ENCODE results near the gene C5AR2.
"Not testable (repeated sequence)": the region's sequence is repeated elsewhere in the genome, so short reads cannot be mapped to it uniquely, and the experiment has no call there.

Gene C5AR2

GRCh38 chr19:47365455-47365854 lies 33.5 kb downstream of the C5AR2 start:
- DNase-seq = not testable (repeated sequence)

GRCh38 chr19:47370045-47370611 lies 38.2 kb downstream of the C5AR2 start:
- peak; percentile 18 for DNase-seq

- no peak for DNase-seq
Measured at GRCh38 chr19:47371261-47371660, 39.3 kb downstream of the C5AR2 start.

GRCh38 chr19:47372603-47373002 lies 40.6 kb downstream of the C5AR2 start:
- DNase-seq = no peak

- DNase-seq = no peak
Measured at GRCh38 chr19:47373246-47374240, 41.6 kb downstream of the C5AR2 start.

- DNase-seq = no peak
Measured at GRCh38 chr19:47374876-47375693, 43.1 kb downstream of the C5AR2 start.

GRCh38 chr19:47375694-47376588 lies 44.0 kb downstream of the C5AR2 start:
- DNase-seq = no peak

GRCh38 chr19:47376589-47377144 lies 44.7 kb downstream of the C5AR2 start:
- no peak for DNase-seq

- DNase-seq = no peak
Measured at GRCh38 chr19:47377208-47377701, 45.3 kb downstream of the C5AR2 start.

GRCh38 chr19:47377801-47378200 lies 45.8 kb downstream of the C5AR2 start:
- DNase-seq = no peak

- DNase-seq = no peak
Measured at GRCh38 chr19:47378246-47378645, 46.3 kb downstream of the C5AR2 start.

- no peak for DNase-seq
Measured at GRCh38 chr19:47379381-47379938, 47.5 kb downstream of the C5AR2 start.

- no peak for DNase-seq
Measured at GRCh38 chr19:47380559-47380958, 48.6 kb downstream of the C5AR2 start.

- DNase-seq = no peak
Measured at GRCh38 chr19:47381121-47381520, 49.1 kb downstream of the C5AR2 start.

- no peak for DNase-seq
Measured at GRCh38 chr19:47381653-47382279, 49.8 kb downstream of the C5AR2 start.

GRCh38 chr19:47383890-47384289 lies 51.9 kb downstream of the C5AR2 start:
- not testable (repeated sequence) for DNase-seq

- not testable (repeated sequence) for DNase-seq
Measured at GRCh38 chr19:47384533-47384932, 52.6 kb downstream of the C5AR2 start.

- DNase-seq = not testable (repeated sequence)
Measured at GRCh38 chr19:47386582-47386981, 54.6 kb downstream of the C5AR2 start.

GRCh38 chr19:47387623-47388022 lies 55.6 kb downstream of the C5AR2 start:
- DNase-seq = not testable (repeated sequence)

- DNase-seq = not testable (repeated sequence)
Measured at GRCh38 chr19:47388721-47389120, 56.7 kb downstream of the C5AR2 start.

GRCh38 chr19:47389150-47389556 lies 57.2 kb downstream of the C5AR2 start:
- no peak for DNase-seq
